H1 (cell line): ENCODE data around the gene ZMYM2. TPM values are rescaled to one million over a fixed set of nuclear protein-coding genes. Genes with fewer than 3 reads are reported as not detected.

Experiments
- ASH2L ChIP-seq: fragments of 200-600, 300-600 bp; sonication (generic); IDR thresholded peaks from one replicate; pipeline ENCODE4 v1.7.1; 2017; ENCODE audit warnings: low read length
- ATF2 ChIP-seq: IDR thresholded peaks from 2 replicates; pipeline ENCODE4 v1.6.1; 2012; ENCODE audit warnings: low read length, inconsistent platforms
- BACH1 ChIP-seq: IDR thresholded peaks from 2 replicates; pipeline ENCODE4 v1.6.1; 2012; ENCODE audit warnings: low read length, improper control_type of control experiment
- BCL11A ChIP-seq, 2 experiments: IDR thresholded peaks; one replicate each; pipeline ENCODE4 v1.6.1; 2011; ENCODE audit warnings: low read depth in 2 of 2, low read length in 2 of 2, mild to moderate bottlenecking in 2 of 2
- CBX5 ChIP-seq: fragments of 300-800, 300-1000 bp; sonication (generic); IDR thresholded peaks from 2 replicates; pipeline ENCODE4 v1.7.1; 2016; ENCODE audit warnings: antibody characterized with exemption, low read length, low read depth
- CTCF ChIP-seq, 3 experiments: IDR thresholded peaks; 1 replicate in 2 of 3; 2 replicates in 1 of 3; pipeline versions ENCODE4 v1.5.1 to v1.6.1; 2011; ENCODE audit warnings: low read length in 3 of 3, mild to moderate bottlenecking in 3 of 3, inconsistent platforms in 2 of 3, low read depth in 1 of 3, moderate library complexity in 1 of 3; ENCODE audit not compliant: insufficient read depth in 1 of 3; ENCODE audit errors: control extremely low read depth in 1 of 3
- E2F6 ChIP-seq: IDR thresholded peaks from 2 replicates; pipeline ENCODE4 v1.6.1; 2012; ENCODE audit warnings: inconsistent platforms
- FOSL1 ChIP-seq: IDR thresholded peaks from 2 replicates; pipeline ENCODE4 v1.6.1; 2011; ENCODE audit warnings: mild to moderate bottlenecking, low read depth, low read length, moderate library complexity; ENCODE audit not compliant: insufficient read depth
- GABPA ChIP-seq: IDR thresholded peaks from 2 replicates; pipeline ENCODE4 v1.6.1; 2011; ENCODE audit warnings: mild to moderate bottlenecking, low read length, moderate library complexity, borderline replicate concordance; ENCODE audit not compliant: insufficient read depth
- JUN ChIP-seq: IDR thresholded peaks from 2 replicates; pipeline ENCODE4 v1.6.1; 2011; ENCODE audit warnings: low read depth, mild to moderate bottlenecking, improper control_type of control experiment, low read length
- MAX ChIP-seq: IDR thresholded peaks from 2 replicates; pipeline ENCODE4 v1.6.1; 2012; ENCODE audit warnings: inconsistent platforms
- NANOG ChIP-seq: IDR thresholded peaks from 2 replicates; pipeline ENCODE4 v1.6.1; 2011; ENCODE audit warnings: low read length, low read depth, mild to moderate bottlenecking, inconsistent platforms; ENCODE audit not compliant: insufficient read depth, poor library complexity, severe bottlenecking
- RFX5 ChIP-seq: IDR thresholded peaks from 2 replicates; pipeline ENCODE4 v1.6.1; 2011; ENCODE audit warnings: low read depth, low read length, improper control_type of control experiment, borderline replicate concordance
- SIX5 ChIP-seq: IDR thresholded peaks from 2 replicates; pipeline ENCODE4 v1.6.1; 2011; ENCODE audit warnings: mild to moderate bottlenecking, low read depth, low read length
- SP1 ChIP-seq: IDR thresholded peaks from 2 replicates; pipeline ENCODE4 v1.6.1; 2011; ENCODE audit warnings: low read depth, low read length
- SUZ12 ChIP-seq: fragments of 200-600 bp; sonication (generic); IDR thresholded peaks from 2 replicates; pipeline ENCODE4 v1.6.1; 2012; ENCODE audit warnings: mild to moderate bottlenecking, inconsistent platforms, low read length, moderate library complexity, mixed read lengths
- TAF7 ChIP-seq: optimal IDR thresholded peaks from 2 replicates; pipeline ENCODE3; 2011; ENCODE audit warnings: low read depth, mild to moderate bottlenecking, inconsistent platforms, low read length, moderate library complexity, borderline replicate concordance
- YY1 ChIP-seq: IDR thresholded peaks from 2 replicates; pipeline ENCODE4 v1.6.1; 2011; ENCODE audit warnings: low read depth, mild to moderate bottlenecking, low read length
- polyA plus RNA-seq, 7 experiments: library from polyadenylated mRNA; depleted of rRNA in 3 of 7; stranded (reverse) in 5 of 7; unstranded in 2 of 7; fragments of >200 nt in 5 of 7; fragments of 200-250 nt in 2 of 7; gene quantifications; 1 replicate in 5 of 7; 2 replicates in 1 of 7; 4 replicates in 1 of 7; pipeline versions ENCODE4 v1.2.1 to v1.2.3, GENCODE V29; 2011 to 2013; ENCODE audit warnings: missing spikeins in 2 of 7, mixed read lengths in 2 of 7
- total RNA-seq: library from RNA; stranded (reverse); fragmentation: NEBNext Ultra II Directional; extraction: Animal tissue kit (Norgen Biotek cat#: 25700); gene quantifications from 2 replicates; pipeline ENCODE4 v1.2.1, GENCODE V29; 2021

Gene ZMYM2
- total and polyA plus RNA-seq, 2 of the 8 experiments (the other 6 are each of a cell fraction or from before 2014, with no cell fraction given) = 41.2 to 159 TPM

GRCh38 chr13:20118268-20119140 lies 160.0 kb downstream of the ZMYM2 start (continued):
- TF ChIP-seq RFX5 = no peak
- no peak for TF ChIP-seq SP1
- TF ChIP-seq YY1 = peak; percentile 76; the same call in 1 of the 2 replicates
- TF ChIP-seq ASH2L = peak; percentile 28
- no peak for TF ChIP-seq FOSL1
- no peak for TF ChIP-seq JUN
- no peak for TF ChIP-seq CTCF (IDR thresholded peaks at IDR 0.05; ENCODE audit: control extremely low read depth in 1 of 3, insufficient read depth in 1 of 3, low read depth in 1 of 3, low read length in 3 of 3)
- TF ChIP-seq TAF7 = no peak
- TF ChIP-seq NANOG = no peak
- TF ChIP-seq ATF2 = no peak
- TF ChIP-seq CBX5 = no peak
- TF ChIP-seq BACH1 = no peak
- no peak for TF ChIP-seq GABPA
- no peak for TF ChIP-seq E2F6
- TF ChIP-seq BCL11A (IDR thresholded peaks at IDR 0.05; ENCODE audit: low read depth in 2 of 2, low read length in 2 of 2) = no peak
- TF ChIP-seq MAX = no peak
- no peak for TF ChIP-seq SUZ12
- no peak for TF ChIP-seq SIX5
